Caki2 (cell line): ENCODE measurements around the gene SNX25. TPM values are rescaled to one million over a fixed set of nuclear protein-coding genes. Genes with fewer than 3 reads are reported as not detected.
"Not testable (repeated sequence)": the region's sequence is repeated elsewhere in the genome, so short reads cannot be mapped to it uniquely, and the experiment has no call there.

Experiments used
- DNase-seq: peaks from one replicate; pipeline ENCODE4 v3.0.0-alpha.2; 2015; ENCODE audit warnings: low read depth
- in situ Hi-C: cut with HindIII; loops from 2 replicates; pipeline ENCODE4 v1.10.0; 2016; ENCODE audit warnings: low sequenced_read_pairs, low pct_unique_long_range_greater_than_20kb, mixed read lengths
- total RNA-seq: library from RNA; depleted of rRNA; stranded (reverse); fragments of >200 nt; shearing (Covaris generic); gene quantifications from 2 replicates; pipeline ENCODE4 v1.2.3, GENCODE V29; 2014; ENCODE audit warnings: low replicate concordance

The SNX25 gene
- total RNA-seq, 1 experiment from 2014 or later: 26.2 TPM

- DNase-seq: no peak
- in situ Hi-C loops: no loop called here
Measured at GRCh38 chr4:185318679-185319078, 109.3 kb downstream of the SNX25 start.

- no peak for DNase-seq
- in situ Hi-C loops: no loop called here
Measured at GRCh38 chr4:185322803-185323202, 113.4 kb downstream of the SNX25 start.

GRCh38 chr4:185323606-185324005 is 114.2 kb downstream of the SNX25 start:
- no peak for DNase-seq
- in situ Hi-C loops: no loop called here

- DNase-seq, in situ Hi-C loops: not testable (repeated sequence)
Measured at GRCh38 chr4:185324361-185324760, 115.0 kb downstream of the SNX25 start.

- DNase-seq, in situ Hi-C loops: not testable (repeated sequence)
Measured at GRCh38 chr4:185325721-185326120, 116.3 kb downstream of the SNX25 start.

GRCh38 chr4:185328586-185328985 is 119.2 kb downstream of the SNX25 start:
- DNase-seq: no peak
- in situ Hi-C loops: no loop called here

GRCh38 chr4:185329879-185330510 is 120.6 kb downstream of the SNX25 start:
- in situ Hi-C loops, DNase-seq: not testable (repeated sequence)

GRCh38 chr4:185332575-185333464 is 123.4 kb downstream of the SNX25 start:
- no peak for DNase-seq
- in situ Hi-C loops: no loop called here

GRCh38 chr4:185334326-185334725 is 124.9 kb downstream of the SNX25 start:
- in situ Hi-C loops: no loop called here
- DNase-seq: no peak

- peak; percentile 12 for DNase-seq
- in situ Hi-C loops: no loop called here
Measured at GRCh38 chr4:185335579-185335978, 126.2 kb downstream of the SNX25 start.

GRCh38 chr4:185339941-185340340 is 130.5 kb downstream of the SNX25 start:
- in situ Hi-C loops: no loop called here
- no peak for DNase-seq

- in situ Hi-C loops: no loop called here
Measured at GRCh38 chr4:185341377-185341776, 132.0 kb downstream of the SNX25 start.

GRCh38 chr4:185341841-185342240 is 132.4 kb downstream of the SNX25 start:
- DNase-seq: no peak
- in situ Hi-C loops: no loop called here

More at GRCh38 chr4:185341377-185341776, 132.0 kb downstream of the SNX25 start:
- DNase-seq: no peak

GRCh38 chr4:185343726-185344581 is 134.6 kb downstream of the SNX25 start:
- in situ Hi-C loops: no loop called here
- no peak for DNase-seq

GRCh38 chr4:185344743-185345538 is 135.5 kb downstream of the SNX25 start:
- DNase-seq: no peak
- in situ Hi-C loops: no loop called here

- DNase-seq: no peak
- in situ Hi-C loops: no loop called here
Measured at GRCh38 chr4:185346975-185347601, 137.7 kb downstream of the SNX25 start.

- DNase-seq: no peak
- in situ Hi-C loops: no loop called here
Measured at GRCh38 chr4:185351691-185352090, 142.3 kb downstream of the SNX25 start.
